Gastrocnemius medialis (tissue), 4 donors: ENCODE data around the gene STON1. TPM values are rescaled to one million over a fixed set of nuclear protein-coding genes. Genes with fewer than 3 reads are reported as not detected.
A peak's percentile ranks its signal among the peaks of the same experiment; 100 is the strongest.
"Not testable (repeated sequence)": the region's sequence is repeated elsewhere in the genome, so short reads cannot be mapped to it uniquely, and the experiment has no call there.

Source experiments
- ATAC-seq, 2 donors: fragments of 150-250 bp; one replicate each; pipeline ENCODE4 v1.9.1; 2016
- DNase-seq, 2 donors: peaks; one replicate each; pipeline ENCODE4 v3.0.0-alpha.2; 2019
- H3K27ac ChIP-seq, 4 donors: fragments of 200-600 bp; sonication (generic); 1 replicate in 1 of 4; 2 replicates in 3 of 4; pipeline ENCODE4 v1.5.1; 2016 to 2018; ENCODE audit warnings: mild to moderate bottlenecking in 2 of 4, moderate library complexity in 1 of 4
- H3K27me3 ChIP-seq, 3 donors: fragments of 200-600 bp; sonication (generic) in 2 of 3; 1 replicate in 1 of 3; 2 replicates in 2 of 3; pipeline versions ENCODE4 v1.5.1 to v1.6.0; 2016 to 2019; ENCODE audit warnings: mild to moderate bottlenecking in 1 of 3, moderate library complexity in 1 of 3
- H3K36me3 ChIP-seq, 2 donors: fragments of 200-600 bp; sonication (generic) in 1 of 2; one replicate each; pipeline ENCODE4 v1.5.1; 2017 to 2018
- H3K4me1 ChIP-seq, 2 donors: fragments of 200-600 bp; sonication (generic) in 1 of 2; one replicate each; pipeline ENCODE4 v1.5.1; 2016 to 2017; ENCODE audit warnings: mild to moderate bottlenecking in 2 of 2
- H3K4me3 ChIP-seq, 4 donors: fragments of 200-600 bp; sonication (generic) in 3 of 4; 1 replicate in 1 of 4; 2 replicates in 3 of 4; pipeline ENCODE4 v1.5.1; 2016 to 2019; ENCODE audit warnings: mild to moderate bottlenecking in 2 of 4
- H3K9me3 ChIP-seq, 3 donors: fragments of 200-600 bp; sonication (generic) in 2 of 3; 1 replicate in 1 of 3; 2 replicates in 2 of 3; pipeline ENCODE4 v1.5.1; 2016 to 2019
- POLR2A ChIP-seq, 2 donors: fragments of 450-650 bp; IDR thresholded peaks; one replicate each; pipeline ENCODE4 v1.6.1; 2017; ENCODE audit warnings: antibody characterized with exemption in 2 of 2, mild to moderate bottlenecking in 2 of 2, moderate library complexity in 2 of 2
- in situ Hi-C, 4 donors: fragments of 200-750 bp; cut with MboI; loops; one replicate each; pipeline versions ENCODE4 v1.15.0 to v1.8.0; 2017; ENCODE audit warnings: low sequenced_read_pairs in 4 of 4
- intact Hi-C: fragments of 100-400 bp; cut with DNase I; formaldehyde crosslinking; loops from one replicate; pipeline ENCODE4 v1.15.1; 2023; ENCODE audit warnings: low total_unique reads
- total RNA-seq, 4 donors: library from RNA; depleted of rRNA; stranded (reverse); fragments of >200 nt; gene quantifications; one replicate each; pipeline versions ENCODE4 v1.1.0 to v1.2.3, GENCODE V29; 2016
- TF ChIP-seq, protein P1 (sequence below), 5 experiments: fragments of 450-650 bp in 3 of 5; fragments of 200-600 bp in 2 of 5; sonication (generic) in 2 of 5; IDR thresholded peaks in 4 of 5; conservative IDR thresholded peaks in 1 of 5; 1 replicate in 4 of 5; 2 replicates in 1 of 5; pipeline ENCODE4 v1.5.1; 2016 to 2019; ENCODE audit warnings: antibody characterized with exemption in 5 of 5, mild to moderate bottlenecking in 3 of 5, moderate library complexity in 3 of 5

The STON1 gene
- total RNA-seq, 4 donors from 2014 or later: 2.6 to 5.2 (median 3.5) TPM

DNA sequence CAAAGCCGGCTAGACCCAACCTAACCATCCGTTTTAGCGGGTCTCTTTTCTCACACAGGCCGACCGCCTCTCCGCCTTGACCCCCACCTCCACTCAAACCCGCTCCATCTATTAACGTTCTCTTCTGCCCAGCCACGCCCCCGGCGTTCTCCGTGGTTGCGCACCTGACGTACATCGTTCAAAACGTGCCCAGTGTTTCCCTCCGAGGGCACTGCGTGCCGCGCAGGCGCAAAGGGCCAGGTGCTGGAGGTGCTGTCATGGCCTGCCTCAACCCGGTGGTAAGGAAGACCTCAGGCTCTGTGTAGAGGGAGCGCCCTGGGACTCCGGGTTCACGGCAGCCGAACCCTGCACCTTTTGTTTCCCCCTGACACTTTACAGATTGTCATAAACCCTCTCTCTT is 87.7 kb downstream of the STON1 start, which contains the start of gene GTF2A1L:
Gene GTF2A1L, plus strand, starts transcription at position 239 of the 400 bp plus-strand sequence. Its CDS starts 19 bp downstream, at position 258.
- in situ Hi-C loops: no loop called here
- DNase-seq: no peak
- H3K27ac ChIP-seq: no peak within 1 kb of the TSS
- no peak within 1 kb of the TSS for H3K4me3 ChIP-seq
- no peaks in the 10 kb centered on the region for H3K27me3 ChIP-seq
- intact Hi-C loops: no loop called here
- H3K9me3 ChIP-seq: no peaks in the 10 kb centered on the region
- H3K4me1 ChIP-seq: no peaks in the 10 kb centered on the region
- no peak for TF ChIP-seq POLR2A (IDR thresholded peaks at IDR 0.05)
- TF ChIP-seq, protein P1, sequence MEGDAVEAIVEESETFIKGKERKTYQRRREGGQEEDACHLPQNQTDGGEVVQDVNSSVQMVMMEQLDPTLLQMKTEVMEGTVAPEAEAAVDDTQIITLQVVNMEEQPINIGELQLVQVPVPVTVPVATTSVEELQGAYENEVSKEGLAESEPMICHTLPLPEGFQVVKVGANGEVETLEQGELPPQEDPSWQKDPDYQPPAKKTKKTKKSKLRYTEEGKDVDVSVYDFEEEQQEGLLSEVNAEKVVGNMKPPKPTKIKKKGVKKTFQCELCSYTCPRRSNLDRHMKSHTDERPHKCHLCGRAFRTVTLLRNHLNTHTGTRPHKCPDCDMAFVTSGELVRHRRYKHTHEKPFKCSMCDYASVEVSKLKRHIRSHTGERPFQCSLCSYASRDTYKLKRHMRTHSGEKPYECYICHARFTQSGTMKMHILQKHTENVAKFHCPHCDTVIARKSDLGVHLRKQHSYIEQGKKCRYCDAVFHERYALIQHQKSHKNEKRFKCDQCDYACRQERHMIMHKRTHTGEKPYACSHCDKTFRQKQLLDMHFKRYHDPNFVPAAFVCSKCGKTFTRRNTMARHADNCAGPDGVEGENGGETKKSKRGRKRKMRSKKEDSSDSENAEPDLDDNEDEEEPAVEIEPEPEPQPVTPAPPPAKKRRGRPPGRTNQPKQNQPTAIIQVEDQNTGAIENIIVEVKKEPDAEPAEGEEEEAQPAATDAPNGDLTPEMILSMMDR (IDR thresholded peaks at IDR 0.05 in 4 of 5, conservative IDR thresholded peaks at IDR 0.05 in 1 of 5): no peak
- no peak for ATAC-seq
- H3K36me3 ChIP-seq: no peaks in the 10 kb centered on the region

DNA sequence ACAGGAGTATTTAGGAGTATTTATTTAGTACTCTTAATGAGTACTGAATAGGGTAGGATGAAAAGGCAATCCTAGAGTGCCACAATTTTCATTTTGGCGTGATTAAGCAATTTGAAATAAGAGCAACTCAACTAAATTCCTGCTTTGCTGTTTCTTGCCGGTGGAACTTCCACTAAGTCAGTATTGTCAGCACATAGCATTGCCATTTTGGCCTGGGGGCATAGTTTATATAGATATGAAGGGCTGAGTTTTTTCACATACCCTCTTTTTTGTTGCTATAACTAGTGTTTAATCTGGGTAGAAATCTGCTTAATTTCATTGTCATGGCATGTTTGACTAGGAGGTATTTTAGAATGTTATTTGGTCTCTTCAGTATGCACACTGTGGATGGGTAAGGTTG is 89.6 kb downstream of the STON1 start:
- intact Hi-C loops: no loop called here
- DNase-seq (no peak), ATAC-seq (no peak)
- H3K4me3 ChIP-seq: no peak overlapping the region
- no peak overlapping the region for H3K27ac ChIP-seq
- H3K9me3 ChIP-seq: no peaks in the 10 kb centered on the region
- no peaks in the 10 kb centered on the region for H3K27me3 ChIP-seq
- no peaks in the 10 kb centered on the region for H3K4me1 ChIP-seq
- no peak for TF ChIP-seq POLR2A (IDR thresholded peaks at IDR 0.05)
- no peaks in the 10 kb centered on the region for H3K36me3 ChIP-seq
- in situ Hi-C loops: no loop called here

- TF ChIP-seq, protein P1 (IDR thresholded peaks at IDR 0.05 in 4 of 5, conservative IDR thresholded peaks at IDR 0.05 in 1 of 5): no peak
- TF ChIP-seq POLR2A (IDR thresholded peaks at IDR 0.05): no peak
- Histone ChIP-seq H3K4me3 (no peak overlapping the region), H3K27me3 (no peaks in the 10 kb centered on the region), H3K4me1 (no peaks in the 10 kb centered on the region), H3K9me3 (no peaks in the 10 kb centered on the region), H3K27ac (no peak overlapping the region), H3K36me3 (no peaks in the 10 kb centered on the region)
- in situ Hi-C loops: no loop called here
- DNase-seq (no peak), ATAC-seq (no peak)
- intact Hi-C loops: no loop called here
Observed at GRCh38 chr2:48620604-48621003, 90.7 kb downstream of the STON1 start.

- H3K27ac ChIP-seq, H3K9me3 ChIP-seq, intact Hi-C loops, in situ Hi-C loops, ATAC-seq, H3K4me1 ChIP-seq, H3K4me3 ChIP-seq, DNase-seq, H3K27me3 ChIP-seq, H3K36me3 ChIP-seq: not testable (repeated sequence)
Observed at GRCh38 chr2:48622691-48623090, 92.7 kb downstream of the STON1 start.

- Histone ChIP-seq H3K4me3 (no peak overlapping the region), H3K4me1 (no peaks in the 10 kb centered on the region), H3K27ac (no peak overlapping the region), H3K27me3 (no peaks in the 10 kb centered on the region), H3K9me3 (peaks cover 0 to 7% (median 0%) of the 10 kb centered on the region in 3 donors), H3K36me3 (no peaks in the 10 kb centered on the region)
- ATAC-seq (no peak), DNase-seq (no peak)
- TF ChIP-seq, protein P1 (IDR thresholded peaks at IDR 0.05 in 4 of 5, conservative IDR thresholded peaks at IDR 0.05 in 1 of 5): no peak
- TF ChIP-seq POLR2A (IDR thresholded peaks at IDR 0.05): no peak
- intact Hi-C loops (no loop called here), in situ Hi-C loops (no loop called here)
Observed at GRCh38 chr2:48624696-48625095, 94.7 kb downstream of the STON1 start.

GRCh38 chr2:48626047-48626446 is 96.1 kb downstream of the STON1 start:
- Histone ChIP-seq H3K4me1 (no peaks in the 10 kb centered on the region), H3K27me3 (no peaks in the 10 kb centered on the region), H3K36me3 (no peaks in the 10 kb centered on the region), H3K4me3 (peak overlapping the region in 1 of 4 donors; percentile 3), H3K9me3 (peaks cover 0 to 7% (median 0%) of the 10 kb centered on the region in 3 donors), H3K27ac (no peak overlapping the region)
- ATAC-seq (no peak), DNase-seq (no peak)
- intact Hi-C loops: no loop called here
- in situ Hi-C loops: no loop called here
- TF ChIP-seq, protein P1 (IDR thresholded peaks at IDR 0.05 in 4 of 5, conservative IDR thresholded peaks at IDR 0.05 in 1 of 5): no peak
- TF ChIP-seq POLR2A (IDR thresholded peaks at IDR 0.05): no peak
